Rectal smooth muscle tissue (tissue), 1 donor: Measurements from ENCODE around the gene TBC1D4.
"Not testable (repeated sequence)": the region's sequence is repeated elsewhere in the genome, so short reads cannot be mapped to it uniquely, and the experiment has no call there.

Experiments
- H3K27ac ChIP-seq: one replicate; pipeline ENCODE4 v1.7.0; 2013; ENCODE audit warnings: low read depth, low read length, inconsistent platforms
- H3K27me3 ChIP-seq: one replicate; pipeline ENCODE4 v1.7.0; 2013; ENCODE audit warnings: low read length; ENCODE audit not compliant: control insufficient read depth, insufficient read depth
- H3K36me3 ChIP-seq: one replicate; pipeline ENCODE4 v1.7.0; 2013; ENCODE audit warnings: low read length; ENCODE audit not compliant: control insufficient read depth, insufficient read depth
- H3K4me1 ChIP-seq: one replicate; pipeline ENCODE4 v1.7.0; 2013; ENCODE audit warnings: low read length; ENCODE audit not compliant: control insufficient read depth, insufficient read depth
- H3K4me3 ChIP-seq: one replicate; pipeline ENCODE4 v1.7.0; 2013; ENCODE audit warnings: low read length
- H3K9ac ChIP-seq: one replicate; pipeline ENCODE4 v1.7.0; 2013; ENCODE audit warnings: low read length

The TBC1D4 gene

GRCh38 chr13:75365724-75366173 lies 116.2 kb downstream of the TBC1D4 start:
- no peak overlapping the region for H3K4me3 ChIP-seq
- no peak overlapping the region for H3K9ac ChIP-seq
- H3K27ac ChIP-seq = no peak overlapping the region
- H3K36me3 ChIP-seq = no peaks in the 10 kb centered on the region
- H3K27me3 ChIP-seq = no peaks in the 10 kb centered on the region
- no peaks in the 10 kb centered on the region for H3K4me1 ChIP-seq

GRCh38 chr13:75364131-75364713 lies 117.7 kb downstream of the TBC1D4 start:
- no peaks in the 10 kb centered on the region for H3K27me3 ChIP-seq
- H3K9ac ChIP-seq = no peak overlapping the region
- H3K27ac ChIP-seq = no peak overlapping the region
- H3K4me3 ChIP-seq = no peak overlapping the region
- no peaks in the 10 kb centered on the region for H3K4me1 ChIP-seq
- H3K36me3 ChIP-seq = no peaks in the 10 kb centered on the region

GRCh38 chr13:75363371-75363770 lies 118.6 kb downstream of the TBC1D4 start:
- H3K9ac ChIP-seq = no peak overlapping the region
- H3K36me3 ChIP-seq = no peaks in the 10 kb centered on the region
- H3K4me3 ChIP-seq = no peak overlapping the region
- no peaks in the 10 kb centered on the region for H3K4me1 ChIP-seq
- no peak overlapping the region for H3K27ac ChIP-seq
- H3K27me3 ChIP-seq = no peaks in the 10 kb centered on the region

GRCh38 chr13:75362026-75362425 lies 119.9 kb downstream of the TBC1D4 start:
- Histone ChIP-seq H3K27me3 (no peaks in the 10 kb centered on the region), H3K4me1 (no peaks in the 10 kb centered on the region), H3K27ac (no peak overlapping the region), H3K9ac (no peak overlapping the region), H3K4me3 (no peak overlapping the region), H3K36me3 (no peaks in the 10 kb centered on the region)

- Histone ChIP-seq H3K9ac (no peak overlapping the region), H3K27ac (no peak overlapping the region), H3K27me3 (no peaks in the 10 kb centered on the region), H3K4me1 (no peaks in the 10 kb centered on the region), H3K4me3 (no peak overlapping the region), H3K36me3 (no peaks in the 10 kb centered on the region)
These were observed 121.8 kb downstream of the TBC1D4 start for GRCh38 chr13:75360170-75360569.

GRCh38 chr13:75359266-75359665 lies 122.7 kb downstream of the TBC1D4 start:
- H3K4me3 ChIP-seq = no peak overlapping the region

GRCh38 chr13:75357576-75358289 lies 124.2 kb downstream of the TBC1D4 start:
- Histone ChIP-seq H3K9ac (no peak overlapping the region), H3K36me3 (no peaks in the 10 kb centered on the region), H3K4me1 (no peaks in the 10 kb centered on the region), H3K4me3 (no peak overlapping the region), H3K27me3 (no peaks in the 10 kb centered on the region), H3K27ac (no peak overlapping the region)

More at GRCh38 chr13:75359266-75359665, 122.7 kb downstream of the TBC1D4 start:
- Histone ChIP-seq H3K36me3 (no peaks in the 10 kb centered on the region), H3K9ac (no peak overlapping the region), H3K27me3 (no peaks in the 10 kb centered on the region), H3K27ac (no peak overlapping the region), H3K4me1 (no peaks in the 10 kb centered on the region)

GRCh38 chr13:75356421-75356820 lies 125.5 kb downstream of the TBC1D4 start:
- H3K27me3 ChIP-seq = no peaks in the 10 kb centered on the region
- H3K4me3 ChIP-seq = no peak overlapping the region
- no peaks in the 10 kb centered on the region for H3K36me3 ChIP-seq
- H3K4me1 ChIP-seq = no peaks in the 10 kb centered on the region
- H3K9ac ChIP-seq = no peak overlapping the region
- no peak overlapping the region for H3K27ac ChIP-seq

- H3K27me3 ChIP-seq = no peaks in the 10 kb centered on the region
- no peaks in the 10 kb centered on the region for H3K36me3 ChIP-seq
- no peak overlapping the region for H3K4me3 ChIP-seq
- H3K27ac ChIP-seq = no peak overlapping the region
- H3K9ac ChIP-seq = no peak overlapping the region
- no peaks in the 10 kb centered on the region for H3K4me1 ChIP-seq
These were observed 126.4 kb downstream of the TBC1D4 start for GRCh38 chr13:75355609-75356008.

GRCh38 chr13:75353781-75354193 lies 128.2 kb downstream of the TBC1D4 start:
- Histone ChIP-seq H3K4me3 (no peak overlapping the region), H3K27ac (no peak overlapping the region), H3K27me3 (no peaks in the 10 kb centered on the region), H3K9ac (no peak overlapping the region), H3K4me1 (no peaks in the 10 kb centered on the region), H3K36me3 (no peaks in the 10 kb centered on the region)

- H3K27me3 ChIP-seq = no peaks in the 10 kb centered on the region
- H3K4me3 ChIP-seq = no peak overlapping the region
- H3K9ac ChIP-seq = no peak overlapping the region
- H3K27ac ChIP-seq = no peak overlapping the region
- H3K36me3 ChIP-seq = no peaks in the 10 kb centered on the region
- H3K4me1 ChIP-seq = no peaks in the 10 kb centered on the region
These were observed 129.2 kb downstream of the TBC1D4 start for GRCh38 chr13:75352641-75353327.

GRCh38 chr13:75351538-75351937 lies 130.4 kb downstream of the TBC1D4 start:
- H3K4me3 ChIP-seq, H3K4me1 ChIP-seq, H3K27ac ChIP-seq, H3K36me3 ChIP-seq, H3K9ac ChIP-seq, H3K27me3 ChIP-seq: not testable (repeated sequence)
